Colon (tissue), 2 donors: ENCODE data around the gene SPACA6.
"Not testable (repeated sequence)": the region's sequence is repeated elsewhere in the genome, so short reads cannot be mapped to it uniquely, and the experiment has no call there.

Source experiments
- FAIRE-seq: peaks from 2 replicates; lab custom pipeline; 2012; peaks lifted over from hg19 to GRCh38; lab: Jason Lieb, UNC
- donor health status: control.
- donor health status: control.

The SPACA6 gene

DNA sequence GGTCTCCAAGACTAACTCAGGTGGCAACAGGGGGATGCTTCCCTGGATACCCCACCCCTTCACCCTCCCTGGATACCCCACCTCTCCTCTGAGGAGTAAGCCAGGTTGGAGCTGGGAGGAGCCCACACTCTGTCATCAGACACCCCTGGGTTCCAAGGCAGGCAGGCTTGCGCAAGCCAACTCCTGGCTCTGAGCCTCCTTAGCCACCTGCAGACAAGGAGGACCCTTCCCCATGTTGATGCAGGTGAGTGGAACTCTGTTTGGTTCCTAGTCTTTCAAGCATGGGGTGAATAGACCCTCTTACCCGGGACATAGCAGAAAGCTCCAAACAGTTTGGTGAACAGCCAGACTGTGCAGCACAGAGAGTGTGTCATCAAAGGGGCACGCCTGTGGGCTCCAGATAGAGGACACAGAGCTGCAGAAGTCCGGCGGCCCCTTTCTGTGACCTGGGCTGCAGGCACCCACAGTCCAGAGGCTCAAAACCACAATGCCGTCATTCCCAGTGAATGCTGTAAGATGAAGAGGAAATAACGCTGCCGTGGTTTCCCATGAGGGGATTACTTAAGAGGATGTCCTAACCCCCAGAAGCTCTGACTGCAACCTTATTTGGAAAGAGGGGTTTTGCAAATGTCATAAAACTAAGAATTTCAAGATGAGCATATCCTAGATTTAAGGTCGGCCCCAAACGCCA is 42.8 kb downstream of the SPACA6 start:
- no peak for FAIRE-seq

DNA sequence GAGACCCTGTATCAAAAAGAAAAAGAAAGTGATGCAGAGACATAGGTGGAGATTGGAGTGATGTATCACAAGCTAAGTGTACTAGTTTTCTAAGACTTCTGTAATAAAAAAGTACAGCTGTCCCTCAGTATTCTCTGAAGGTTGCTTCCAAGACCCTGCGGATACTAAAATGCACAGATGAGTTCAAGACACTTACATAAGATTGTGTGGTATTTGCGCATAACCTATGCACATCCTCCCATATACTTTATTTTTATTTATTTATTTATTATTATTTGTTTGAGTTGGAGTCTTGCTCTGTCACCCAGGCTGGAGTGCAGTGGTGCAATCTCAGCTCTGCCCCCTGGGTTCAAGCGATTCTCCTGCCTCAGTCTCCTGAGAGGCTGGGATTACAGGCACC is 44.3 kb downstream of the SPACA6 start:
- no peak for FAIRE-seq

DNA sequence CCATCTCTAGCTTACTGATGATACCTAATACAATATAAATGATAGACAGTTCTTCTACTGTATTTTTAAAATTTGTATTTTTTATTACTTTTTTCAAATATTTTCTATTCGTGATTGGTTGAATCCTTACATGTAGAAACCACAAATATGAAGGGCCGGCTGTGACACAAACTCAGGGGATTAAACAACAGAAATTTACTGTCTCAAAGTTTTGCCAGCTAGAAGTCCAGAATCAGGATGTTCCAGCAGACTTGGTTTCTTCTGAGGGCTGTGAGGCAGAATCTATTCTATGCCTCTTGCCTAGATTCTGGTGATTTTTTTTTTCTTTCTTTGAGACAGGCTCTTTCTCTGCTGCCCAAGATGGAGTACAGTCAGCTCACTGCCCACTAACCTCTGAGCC is 44.8 kb downstream of the SPACA6 start:
- no peak for FAIRE-seq

DNA sequence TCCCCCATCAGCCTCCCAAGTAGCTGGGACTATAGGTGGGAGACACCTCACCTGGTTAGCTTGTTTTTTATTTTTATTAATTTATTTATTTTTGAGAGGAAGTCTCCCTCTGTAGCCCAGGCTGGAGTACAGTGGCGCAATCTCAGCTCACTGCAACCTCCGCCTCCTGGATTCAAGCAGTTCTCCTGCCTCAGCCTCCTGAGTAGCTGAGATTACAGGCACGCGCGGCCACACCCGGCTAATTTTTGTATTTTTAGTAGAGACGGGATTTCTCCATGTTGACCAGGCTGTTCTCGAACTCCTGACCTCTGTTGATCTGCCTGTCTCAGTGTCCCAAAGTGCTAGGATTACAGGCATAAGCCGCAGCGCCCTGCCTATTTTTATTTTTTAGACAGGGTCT is 45.4 kb downstream of the SPACA6 start:
- not testable (repeated sequence) for FAIRE-seq

DNA sequence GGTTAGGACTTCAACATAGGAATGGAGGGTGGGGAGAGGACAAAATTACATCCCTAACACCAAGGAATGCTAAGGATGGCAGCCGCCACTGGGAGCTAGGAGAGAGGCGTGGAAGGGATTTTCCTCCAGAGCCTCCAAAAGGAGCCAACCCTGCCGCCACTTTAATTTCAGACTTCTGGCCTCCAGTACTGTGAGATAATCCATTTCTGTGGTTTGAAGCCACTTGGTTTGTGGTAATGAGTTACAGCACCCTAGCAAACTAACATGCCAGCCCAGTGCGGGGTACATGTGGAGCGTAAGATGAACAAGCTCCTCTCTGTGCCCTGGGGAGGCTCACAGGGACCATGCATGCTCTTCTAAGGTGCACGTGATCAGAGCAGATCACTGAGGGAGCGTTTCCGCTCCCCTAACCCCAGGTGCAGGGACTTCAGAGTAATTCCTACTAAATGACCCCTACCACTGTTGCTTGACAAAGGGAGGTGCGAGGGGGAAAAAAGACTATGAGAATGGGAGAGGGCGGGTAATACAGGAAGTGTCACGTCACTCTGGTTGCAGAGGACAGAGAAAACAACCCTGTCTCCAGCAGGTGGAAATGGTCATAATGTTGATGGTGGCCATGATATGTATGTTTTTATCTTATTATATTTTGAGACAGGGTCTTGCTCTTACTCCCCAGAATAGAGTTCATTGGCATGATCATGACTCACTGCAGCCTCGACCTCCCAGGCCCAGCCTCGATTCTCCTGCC is 46.5 kb downstream of the SPACA6 start:
- FAIRE-seq: no peak

DNA sequence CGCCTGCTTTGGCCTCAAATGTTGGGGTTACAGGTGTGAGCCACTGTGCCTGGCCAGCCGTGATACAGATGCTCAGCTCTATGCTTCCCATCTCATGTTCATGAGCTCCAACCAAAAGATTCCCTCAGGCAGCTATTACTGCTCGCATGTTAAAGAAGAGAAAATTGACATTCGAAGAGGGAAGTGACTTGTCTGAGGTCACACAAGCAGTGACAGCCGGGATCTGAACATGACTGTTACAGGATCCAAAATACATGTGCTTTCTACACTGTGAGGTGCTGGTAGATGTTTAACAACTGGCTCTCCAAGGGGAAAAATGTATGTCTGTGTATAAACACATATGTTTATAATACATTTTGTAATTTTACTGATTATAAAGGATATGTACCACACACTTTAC is 47.2 kb downstream of the SPACA6 start:
- no peak for FAIRE-seq

DNA sequence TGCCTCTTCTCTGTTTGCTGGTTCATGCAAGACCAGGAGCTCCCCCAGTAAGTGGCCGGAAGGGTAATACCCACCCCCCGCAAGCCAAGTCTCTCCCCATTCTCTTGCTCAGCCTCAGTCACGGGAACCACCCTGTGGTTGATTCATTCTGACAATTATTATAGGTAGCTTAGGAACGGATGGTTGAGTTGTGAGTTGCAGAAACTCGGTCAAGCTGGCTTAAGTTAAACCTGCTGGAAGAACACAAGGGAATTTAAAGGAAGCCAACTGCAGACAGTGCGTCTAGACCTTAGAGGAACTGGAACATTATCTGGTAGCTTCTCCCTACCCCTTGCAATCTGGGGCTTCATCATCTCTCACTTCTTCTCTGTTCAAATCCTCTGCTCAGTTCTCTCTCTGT is 49.7 kb downstream of the SPACA6 start:
- FAIRE-seq: no peak

DNA sequence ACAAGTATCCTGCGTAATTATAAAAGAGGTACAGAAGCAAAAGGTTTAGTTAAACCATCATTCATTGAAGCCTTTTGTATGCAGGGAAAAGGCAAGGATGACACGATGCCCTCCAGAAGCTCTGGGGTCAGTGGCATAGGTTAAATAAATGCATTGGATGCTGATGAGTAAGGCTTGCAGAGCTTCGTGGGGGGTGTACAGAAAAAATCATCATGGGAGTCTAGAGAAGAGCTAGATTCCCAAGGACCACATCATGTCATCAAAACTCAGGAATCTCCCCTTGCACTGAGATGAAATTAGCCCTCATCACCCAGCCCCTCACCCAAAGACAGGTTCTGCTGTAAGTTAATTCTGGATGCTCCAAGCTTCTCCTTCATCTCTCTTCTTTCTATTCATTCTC is 50.3 kb downstream of the SPACA6 start:
- FAIRE-seq: no peak

DNA sequence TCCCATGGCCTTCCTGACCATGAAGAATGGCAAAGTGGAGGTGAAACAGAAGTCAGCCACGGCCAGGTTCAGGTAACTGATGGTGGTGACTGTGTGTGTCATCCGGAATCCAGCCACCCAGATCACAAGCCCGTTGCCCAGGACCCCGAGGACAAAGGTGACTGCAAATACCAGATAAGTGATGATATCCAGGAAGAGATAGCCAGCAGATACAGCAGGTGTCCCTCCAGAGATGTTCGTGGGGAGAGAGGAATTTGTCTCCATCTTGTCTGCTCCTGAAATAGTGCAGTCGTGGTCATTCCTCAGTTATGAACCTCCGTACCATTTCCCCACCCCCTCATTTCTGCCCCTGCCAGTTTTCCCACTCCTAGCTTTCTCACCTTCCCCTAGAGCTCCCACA is 53.6 kb downstream of the SPACA6 start:
- no peak for FAIRE-seq

DNA sequence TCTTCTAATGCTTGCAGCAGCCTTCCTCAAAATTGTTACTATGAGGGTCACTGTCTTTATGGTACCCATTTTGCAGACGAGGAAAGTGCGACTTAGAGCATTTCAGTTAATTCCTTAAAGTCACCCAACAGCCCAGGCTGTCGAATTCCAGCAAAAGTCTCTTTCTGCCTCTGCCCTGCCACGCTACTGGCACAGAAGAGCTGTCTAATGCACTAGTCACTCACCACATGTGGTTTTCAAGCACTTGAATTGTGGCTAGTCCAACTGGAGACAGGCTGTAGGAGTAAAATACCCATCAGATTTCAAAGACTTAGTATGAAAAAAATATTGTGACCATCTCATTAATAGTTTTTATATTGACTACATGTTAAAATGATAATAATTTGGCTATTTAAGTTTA is 56.8 kb downstream of the SPACA6 start:
- FAIRE-seq: no peak

DNA sequence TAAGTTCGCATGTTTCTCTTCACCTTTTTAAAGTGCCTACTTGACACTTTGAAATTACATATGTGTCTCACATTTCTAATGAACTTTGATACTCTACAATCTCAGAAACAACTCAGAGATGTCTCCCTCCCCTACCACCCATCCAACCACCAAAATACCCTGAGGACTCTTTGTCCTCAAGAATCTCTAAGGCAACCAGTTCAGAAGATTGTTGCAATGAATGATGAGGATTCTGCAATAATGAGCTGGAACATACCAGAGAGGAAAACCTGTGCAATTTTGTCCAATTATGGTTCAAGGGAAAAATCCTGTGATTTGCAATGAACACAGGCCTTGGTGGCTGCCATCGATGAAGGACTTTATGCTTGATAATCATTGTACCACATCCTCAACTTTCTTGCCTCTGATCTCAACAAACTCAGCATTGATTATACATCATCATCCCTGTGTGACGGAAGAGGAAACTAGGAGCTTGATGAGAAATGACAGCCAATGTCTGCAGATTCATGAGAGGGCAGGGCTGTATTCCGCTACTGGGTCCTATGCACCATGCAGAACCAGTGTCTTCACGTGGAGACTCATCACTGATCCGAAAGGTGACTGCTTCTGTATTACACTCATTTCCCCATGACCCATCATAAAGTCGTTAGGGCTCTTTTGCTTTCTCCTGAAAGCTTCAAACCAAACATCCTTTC is 57.4 kb downstream of the SPACA6 start:
- FAIRE-seq: no peak

DNA sequence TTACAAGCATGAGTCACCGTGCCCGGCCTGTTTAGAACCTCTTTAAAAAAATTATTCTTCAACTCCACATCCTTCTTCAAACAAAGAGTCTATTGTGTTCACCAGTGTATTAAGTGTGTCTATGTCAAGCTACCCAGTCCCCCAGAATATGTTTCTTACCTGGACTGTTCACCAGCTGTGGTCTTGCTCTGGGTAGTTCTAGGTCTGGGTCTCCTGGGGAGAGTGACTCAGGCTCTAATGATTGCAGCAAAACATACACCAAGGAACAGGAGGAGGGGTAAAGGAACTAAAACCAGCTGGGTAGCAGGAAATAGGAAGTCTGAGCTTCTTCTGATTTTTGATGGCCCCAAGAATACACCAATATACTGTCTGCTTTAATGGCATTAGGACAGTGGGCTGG is 58.5 kb downstream of the SPACA6 start, which contains the start of gene FPR1:
Gene FPR1 (minus strand): TSS at position 224 of the 400 bp plus-strand sequence. CDS start 4,884 bp downstream, outside the sequence.
- FAIRE-seq: no peak

DNA sequence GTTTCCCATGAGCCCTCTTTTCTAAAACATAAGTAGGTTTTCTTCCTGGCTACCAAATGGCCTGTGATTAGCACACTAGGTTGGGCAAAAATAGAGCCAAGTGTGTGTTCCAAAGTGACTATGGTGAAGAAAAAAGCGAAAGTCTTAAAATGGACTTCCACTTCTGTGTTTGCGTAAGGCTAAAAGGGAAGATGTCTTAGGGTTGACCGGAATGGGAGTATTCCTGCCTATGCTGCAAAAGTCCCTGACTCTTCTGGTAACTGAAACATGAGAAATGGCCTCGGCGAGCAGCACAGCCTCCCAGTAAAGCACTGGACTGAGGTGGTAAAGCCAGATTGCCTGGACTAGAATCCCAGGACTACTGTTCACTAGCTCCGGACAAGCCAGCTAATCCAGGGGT is 61.0 kb downstream of the SPACA6 start:
- no peak for FAIRE-seq

DNA sequence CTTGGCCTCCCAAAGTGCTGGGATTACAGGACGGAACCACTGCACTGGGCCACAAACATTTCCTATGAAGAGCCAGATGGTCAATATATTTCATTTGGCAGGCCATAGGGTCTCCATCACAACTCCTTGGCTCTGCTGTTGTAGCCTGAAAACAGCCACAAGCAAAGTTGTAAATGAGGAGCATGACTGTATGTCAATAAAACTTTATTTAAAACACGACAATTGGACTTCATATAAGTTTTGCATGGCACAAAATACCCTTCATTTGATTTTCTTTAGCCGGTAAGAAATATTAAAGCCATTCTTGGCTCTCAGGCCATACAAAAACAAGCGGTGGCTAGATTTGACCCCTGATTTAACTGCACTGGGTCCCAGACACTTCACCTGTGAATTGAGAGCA is 61.6 kb downstream of the SPACA6 start:
- no peak for FAIRE-seq
